Mesothelial cell of epicardium (in vitro differentiated cells): Measurements from ENCODE around the gene CABP1. TPM values are rescaled to one million over a fixed set of nuclear protein-coding genes. Genes with fewer than 3 reads are reported as not detected.
A peak's percentile ranks its signal among the peaks of the same experiment; 100 is the strongest.

Source experiments
- DNase-seq, 2 experiments: peaks; one replicate each; pipeline ENCODE4 v3.0.0; 2021; ENCODE audit warnings: low spot score in 2 of 2; ENCODE audit not compliant: unreplicated experiment in 2 of 2
- H3K27ac Mint-ChIP-seq: 2 replicates; pipeline ENCODE4 v1.8.0; 2021; ENCODE audit warnings: mixed read lengths
- H3K27me3 Mint-ChIP-seq: 2 replicates; pipeline ENCODE4 v1.8.0; 2021; ENCODE audit warnings: low read depth, mixed read lengths
- H3K36me3 Mint-ChIP-seq: 2 replicates; pipeline ENCODE4 v1.8.0; 2021; ENCODE audit warnings: mixed read lengths
- H3K4me1 Mint-ChIP-seq: 2 replicates; pipeline ENCODE4 v1.8.0; 2021; ENCODE audit warnings: mixed read lengths
- H3K4me3 Mint-ChIP-seq: 2 replicates; pipeline ENCODE4 v1.8.0; 2021; ENCODE audit warnings: mild to moderate bottlenecking, moderate library complexity, mixed read lengths
- H3K9me3 Mint-ChIP-seq: 2 replicates; pipeline ENCODE4 v1.8.0; 2021; ENCODE audit warnings: mixed read lengths
- CTCF ChIP-seq: fragments of 200-600 bp; sonication (generic); IDR thresholded peaks from one replicate; pipeline ENCODE4 v1.5.0; 2021; ENCODE audit warnings: antibody characterized with exemption; ENCODE audit not compliant: unreplicated experiment
- total RNA-seq: library from RNA; stranded (reverse); gene quantifications from 3 replicates; pipeline ENCODE4 v1.2.1, GENCODE V29; 2021

Gene CABP1
- total RNA-seq, 1 donor from 2014 or later: 1.1 TPM

DNA sequence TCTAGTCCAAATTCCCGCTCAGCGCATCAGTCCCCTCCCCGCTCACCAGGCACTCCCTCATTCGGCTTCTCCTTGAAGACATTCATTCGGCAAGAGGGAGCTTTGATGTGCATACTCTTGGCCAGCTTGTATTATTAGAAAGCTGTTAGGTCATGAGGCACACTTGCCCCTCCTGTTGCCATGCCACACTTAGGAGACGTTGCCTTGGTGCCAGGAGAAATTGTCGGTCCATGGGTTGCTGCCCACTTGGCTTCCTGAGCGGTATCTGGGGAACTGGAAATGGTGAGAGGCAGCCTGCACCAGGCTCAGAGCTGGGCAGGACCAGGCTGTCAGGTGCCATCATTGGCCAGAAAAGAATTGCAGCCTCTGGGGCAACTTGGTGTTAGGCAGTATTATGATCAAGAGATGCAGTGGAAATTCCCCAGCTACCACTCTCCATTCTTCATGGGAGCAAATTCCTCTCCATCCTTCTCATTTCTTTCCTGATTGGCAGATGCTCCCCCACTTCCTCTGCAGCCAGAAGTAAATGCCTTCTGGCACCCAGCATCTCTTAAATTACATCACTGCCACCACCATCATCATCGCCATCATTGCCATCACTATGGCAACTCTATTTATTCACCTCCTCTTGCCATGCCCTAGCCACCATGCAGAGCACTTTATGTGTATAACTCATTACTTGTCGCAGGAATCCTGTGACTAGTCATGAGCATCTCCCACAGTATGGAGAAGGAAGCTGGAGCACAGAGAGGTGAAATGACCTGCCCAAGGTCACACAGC lies 12.4 kb downstream of the CABP1 start:
- no peak overlapping the region for H3K4me3 Mint-ChIP-seq
- TF ChIP-seq CTCF: no peak
- H3K27me3 Mint-ChIP-seq: peaks cover 30% of the 10 kb centered on the region
- H3K36me3 Mint-ChIP-seq: no peaks in the 10 kb centered on the region
- H3K9me3 Mint-ChIP-seq: no peaks in the 10 kb centered on the region
- peak overlapping the region; percentile 62 for H3K27ac Mint-ChIP-seq
- H3K4me1 Mint-ChIP-seq: peaks cover 17% of the 10 kb centered on the region
- DNase-seq: no peak

GRCh38 chr12:120653611-120654010 lies 13.2 kb downstream of the CABP1 start:
- Mint-ChIP-seq H3K27ac (no peak overlapping the region), H3K4me3 (no peak overlapping the region), H3K9me3 (no peaks in the 10 kb centered on the region), H3K4me1 (peaks cover 17% of the 10 kb centered on the region), H3K27me3 (peaks cover 31% of the 10 kb centered on the region), H3K36me3 (no peaks in the 10 kb centered on the region)
- DNase-seq: no peak
- TF ChIP-seq CTCF: no peak

DNA sequence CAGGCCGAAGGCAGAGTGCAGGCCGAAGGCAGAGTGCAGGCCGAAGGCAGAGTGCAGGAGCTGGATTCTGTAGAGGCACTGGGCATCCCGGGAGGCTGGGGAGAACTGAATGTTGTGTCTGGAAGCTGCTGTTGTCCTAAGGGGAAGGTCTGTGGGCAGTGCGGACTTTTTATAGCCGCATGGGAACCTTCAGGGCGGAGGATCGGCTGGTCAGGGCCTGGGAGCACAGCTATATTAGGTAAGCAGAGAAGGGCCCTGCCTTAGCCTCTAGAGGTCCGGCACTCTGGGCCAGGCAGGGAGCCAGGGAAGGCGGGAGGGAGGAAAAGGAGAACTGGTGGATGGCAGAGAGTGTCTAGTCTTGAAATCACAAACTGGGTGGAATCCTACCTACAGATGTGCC lies 14.2 kb downstream of the CABP1 start:
- Mint-ChIP-seq H3K4me1 (peaks cover 10% of the 10 kb centered on the region), H3K36me3 (no peaks in the 10 kb centered on the region), H3K27me3 (peaks cover 27% of the 10 kb centered on the region), H3K9me3 (no peaks in the 10 kb centered on the region), H3K4me3 (no peak overlapping the region), H3K27ac (no peak overlapping the region)
- DNase-seq: no peak
- no peak for TF ChIP-seq CTCF

- Mint-ChIP-seq H3K36me3 (no peaks in the 10 kb centered on the region), H3K27ac (no peak overlapping the region), H3K4me3 (no peak overlapping the region), H3K4me1 (peaks cover 7% of the 10 kb centered on the region), H3K9me3 (no peaks in the 10 kb centered on the region), H3K27me3 (peaks cover 20% of the 10 kb centered on the region)
- DNase-seq: no peak
- no peak for TF ChIP-seq CTCF
These were observed 15.6 kb downstream of the CABP1 start for GRCh38 chr12:120656008-120656407.

GRCh38 chr12:120658286-120659150 lies 18.1 kb downstream of the CABP1 start:
- DNase-seq: no peak
- H3K4me1 Mint-ChIP-seq: no peaks in the 10 kb centered on the region
- H3K27me3 Mint-ChIP-seq: peaks cover 15% of the 10 kb centered on the region
- H3K27ac Mint-ChIP-seq: no peak overlapping the region
- no peak overlapping the region for H3K4me3 Mint-ChIP-seq
- no peak for TF ChIP-seq CTCF
- no peaks in the 10 kb centered on the region for H3K36me3 Mint-ChIP-seq
- no peaks in the 10 kb centered on the region for H3K9me3 Mint-ChIP-seq
